ENCODE measurements around the gene PSG11.
"Not testable (repeated sequence)": the region's sequence is repeated elsewhere in the genome, so short reads cannot be mapped to it uniquely, and the experiment has no call there.

- not testable (repeated sequence) for TF ChIP-seq CTCF, POLR2AphosphoS5 (IDR thresholded peaks at IDR 0.05)
These were observed 36.1 kb upstream of the PSG11 start for GRCh38 chr19:43062418-43062817.
